CD4-positive, alpha-beta T cell treated with Interferon gamma for 1 hour (primary cell): Measurements from ENCODE around the gene CD14.
"Not testable (repeated sequence)": the region's sequence is repeated elsewhere in the genome, so short reads cannot be mapped to it uniquely, and the experiment has no call there.

Experiments
- DNase-seq: peaks from one replicate; pipeline ENCODE4 v3.0.0-alpha.2; 2020

The CD14 gene

GRCh38 chr5:140634103-140634502, 1.1 kb upstream of the CD14 start:
- DNase-seq: no peak

GRCh38 chr5:140633501-140633900, 526 bp upstream of the CD14 start:
- DNase-seq: no peak

- DNase-seq: peak; percentile 54
Measured at GRCh38 chr5:140632366-140633020, 482 bp downstream of the CD14 start.

- DNase-seq: peak; percentile 27
Measured at GRCh38 chr5:140631831-140632365, 1.1 kb downstream of the CD14 start.

- peak; percentile 35 for DNase-seq
Measured at GRCh38 chr5:140631036-140631417, 1.9 kb downstream of the CD14 start.

GRCh38 chr5:140630292-140631035, 2.5 kb downstream of the CD14 start:
- no peak for DNase-seq

GRCh38 chr5:140628711-140629110, 4.3 kb downstream of the CD14 start:
- DNase-seq: no peak

GRCh38 chr5:140627972-140628371, 5.0 kb downstream of the CD14 start:
- no peak for DNase-seq

- not testable (repeated sequence) for DNase-seq
Measured at GRCh38 chr5:140624886-140625285, 8.1 kb downstream of the CD14 start.

GRCh38 chr5:140623061-140623460, 9.9 kb downstream of the CD14 start:
- DNase-seq: not testable (repeated sequence)

GRCh38 chr5:140622301-140622700, 10.7 kb downstream of the CD14 start:
- no peak for DNase-seq

GRCh38 chr5:140611020-140611521, 21.9 kb downstream of the CD14 start:
- peak; percentile 34 for DNase-seq

- DNase-seq: peak; percentile 57
Measured at GRCh38 chr5:140609126-140609525, 23.8 kb downstream of the CD14 start.

- DNase-seq: no peak
Measured at GRCh38 chr5:140608722-140609121, 24.3 kb downstream of the CD14 start.

GRCh38 chr5:140607031-140607430, 25.9 kb downstream of the CD14 start:
- no peak for DNase-seq

- no peak for DNase-seq
Measured at GRCh38 chr5:140605879-140606278, 27.1 kb downstream of the CD14 start.

GRCh38 chr5:140603734-140604133, 29.2 kb downstream of the CD14 start:
- DNase-seq: no peak

GRCh38 chr5:140603446-140603698, 29.6 kb downstream of the CD14 start:
- DNase-seq: not testable (repeated sequence)

- peak; percentile 7 for DNase-seq
Measured at GRCh38 chr5:140602147-140602546, 30.8 kb downstream of the CD14 start.

GRCh38 chr5:140600096-140600495, 32.9 kb downstream of the CD14 start:
- DNase-seq: no peak

- no peak for DNase-seq
Measured at GRCh38 chr5:140598836-140599235, 34.1 kb downstream of the CD14 start.

- no peak for DNase-seq
Measured at GRCh38 chr5:140596321-140596741, 36.6 kb downstream of the CD14 start.

- peak; percentile 36 for DNase-seq
Measured at GRCh38 chr5:140595538-140596300, 37.3 kb downstream of the CD14 start.

- DNase-seq: no peak
Measured at GRCh38 chr5:140594169-140594568, 38.8 kb downstream of the CD14 start.
